ENCODE data around the gene PLD5. TPM values are rescaled to one million over a fixed set of nuclear protein-coding genes. Genes with fewer than 3 reads are reported as not detected.
"Not testable (repeated sequence)": the region's sequence is repeated elsewhere in the genome, so short reads cannot be mapped to it uniquely, and the experiment has no call there.

The PLD5 gene
- total and polyA plus RNA-seq, 2 of the 13 experiments (the other 11 are each of a cell fraction or from before 2014, with no cell fraction given): not detected

- BruUV-seq (replicated peaks); H3K4me1 ChIP-seq (ENCODE audit: insufficient read depth, low read length); in situ Hi-C loops (cut with HindIII; ENCODE audit: extremely low pct_ligation_motif_present, low pct_unique_long_range_greater_than_20kb); H3K4me3 ChIP-seq (replicated peaks in 1 of 3; ENCODE audit: insufficient read depth in 1 of 3, low read depth in 2 of 3, low read length in 3 of 3); DNase-seq (ENCODE audit: low spot score); H3K9me3 ChIP-seq (ENCODE audit: low read length); ATAC-seq; H3K27ac ChIP-seq (ENCODE audit: extremely low read length, insufficient read depth, low read length); H3K27me3 ChIP-seq (ENCODE audit: control insufficient read depth in 1 of 2, insufficient read depth in 2 of 2, low read length in 2 of 2); POLR2A ChIA-PET; FAIRE-seq; H4K20me1 ChIP-seq (ENCODE audit: insufficient read depth, low read length); intact Hi-C loops (cut with micrococcal nuclease; ENCODE audit: unreplicated experiment); H3K79me2 ChIP-seq (ENCODE audit: insufficient read depth, low read length); H3K9ac ChIP-seq (ENCODE audit: insufficient read depth, low read depth, low read length); CTCF ChIA-PET (ENCODE audit: low intra/inter-chr PET ratio, low total read pairs); H3K36me3 ChIP-seq (replicated peaks in 1 of 2; ENCODE audit: control insufficient read depth in 1 of 2, insufficient read depth in 2 of 2, low read length in 2 of 2); H2AFZ ChIP-seq (ENCODE audit: low read length); H3K4me2 ChIP-seq (ENCODE audit: low read depth, low read length): not testable (repeated sequence)
- WGBS (ENCODE audit: low lambda C conversion rate): 12% methylated on average over 4 of the region's 4 CpGs
Measured at GRCh38 chr1:242058582-242058981, 465.9 kb downstream of the PLD5 start.

GRCh38 chr1:242058181-242058580 is 466.3 kb downstream of the PLD5 start:
- 59% methylated on average over 3 of the region's 3 CpGs for WGBS (ENCODE audit: low lambda C conversion rate)
- intact Hi-C loops (cut with micrococcal nuclease; ENCODE audit: unreplicated experiment); H3K9ac ChIP-seq (ENCODE audit: insufficient read depth, low read depth, low read length); ATAC-seq; H3K4me2 ChIP-seq (ENCODE audit: low read depth, low read length); H3K36me3 ChIP-seq (replicated peaks in 1 of 2; ENCODE audit: control insufficient read depth in 1 of 2, insufficient read depth in 2 of 2, low read length in 2 of 2); in situ Hi-C loops (cut with HindIII; ENCODE audit: extremely low pct_ligation_motif_present, low pct_unique_long_range_greater_than_20kb); BruUV-seq (replicated peaks); H3K4me1 ChIP-seq (ENCODE audit: insufficient read depth, low read length); H3K27ac ChIP-seq (ENCODE audit: extremely low read length, insufficient read depth, low read length); H3K27me3 ChIP-seq (ENCODE audit: control insufficient read depth in 1 of 2, insufficient read depth in 2 of 2, low read length in 2 of 2); DNase-seq (ENCODE audit: low spot score); H3K79me2 ChIP-seq (ENCODE audit: insufficient read depth, low read length); H3K4me3 ChIP-seq (replicated peaks in 1 of 3; ENCODE audit: insufficient read depth in 1 of 3, low read depth in 2 of 3, low read length in 3 of 3); POLR2A ChIA-PET; CTCF ChIA-PET (ENCODE audit: low intra/inter-chr PET ratio, low total read pairs); FAIRE-seq; H4K20me1 ChIP-seq (ENCODE audit: insufficient read depth, low read length); H2AFZ ChIP-seq (ENCODE audit: low read length); H3K9me3 ChIP-seq (ENCODE audit: low read length): not testable (repeated sequence)

- no peak for ATAC-seq
- ChIA-PET POLR2A (no interaction called here), CTCF (ENCODE audit: low intra/inter-chr PET ratio, low total read pairs) (no interaction called here)
- Histone ChIP-seq H3K4me2 (ENCODE audit: low read depth, low read length) (no peak overlapping the region), H3K27me3 (ENCODE audit: control insufficient read depth in 1 of 2, insufficient read depth in 2 of 2, low read length in 2 of 2) (peaks cover 0 to 6% of the 10 kb centered on the region in 2 experiments; a peak in 1 of 5 replicates), H3K79me2 (ENCODE audit: insufficient read depth, low read length) (no peaks in the 10 kb centered on the region), H3K9me3 (ENCODE audit: low read length) (no peaks in the 10 kb centered on the region), H4K20me1 (ENCODE audit: insufficient read depth, low read length) (no peaks in the 10 kb centered on the region), H3K27ac (ENCODE audit: extremely low read length, insufficient read depth, low read length) (no peak overlapping the region), H3K4me1 (ENCODE audit: insufficient read depth, low read length) (no peaks in the 10 kb centered on the region), H3K9ac (ENCODE audit: insufficient read depth, low read depth, low read length) (no peak overlapping the region), H3K4me3 (replicated peaks in 1 of 3; ENCODE audit: insufficient read depth in 1 of 3, low read depth in 2 of 3, low read length in 3 of 3) (no peak overlapping the region), H3K36me3 (replicated peaks in 1 of 2; ENCODE audit: control insufficient read depth in 1 of 2, insufficient read depth in 2 of 2, low read length in 2 of 2) (no peaks in the 10 kb centered on the region), H2AFZ (ENCODE audit: low read length) (no peak overlapping the region)
- FAIRE-seq: no peak
- intact Hi-C loops (cut with micrococcal nuclease; ENCODE audit: unreplicated experiment) (no loop called here), in situ Hi-C loops (cut with HindIII; ENCODE audit: extremely low pct_ligation_motif_present, low pct_unique_long_range_greater_than_20kb) (no loop called here)
- no TSS peak for BruUV-seq (replicated peaks)
- DNase-seq (ENCODE audit: low spot score): no peak
- WGBS (ENCODE audit: low lambda C conversion rate): 20% methylated on average over 1 of the region's 3 CpGs
- TF ChIP-seq ZNF235 (CRISPR knock-in tag; IDR thresholded peaks at IDR 0.05; ENCODE audit: borderline replicate concordance): no peak
- no peak for TF ChIP-seq MEIS1 (CRISPR knock-in tag; IDR thresholded peaks at IDR 0.05; ENCODE audit: borderline replicate concordance)
- no peak for TF ChIP-seq ZNF776 (CRISPR knock-in tag; IDR thresholded peaks at IDR 0.05)
- no peak for TF ChIP-seq HNRNPK (IDR thresholded peaks at IDR 0.05; ENCODE audit: low read depth, low read length, poor library complexity, severe bottlenecking)
- no peak for TF ChIP-seq REST (IDR thresholded peaks at IDR 0.05; ENCODE audit: borderline replicate concordance in 1 of 2, low read depth in 1 of 2, low read length in 2 of 2)
- TF ChIP-seq EHMT2 (IDR thresholded peaks at IDR 0.05; ENCODE audit: borderline replicate concordance, low read depth, low read length): no peak
- no peak for TF ChIP-seq CCAR2 (optimal IDR thresholded peaks at IDR 0.05; ENCODE audit: low read depth, low read length)
- TF ChIP-seq ZNF335 (CRISPR knock-in tag; IDR thresholded peaks at IDR 0.05): no peak
- TF ChIP-seq ZNF616 (CRISPR knock-in tag; IDR thresholded peaks at IDR 0.05; ENCODE audit: low read depth): no peak
Measured at GRCh38 chr1:242057745-242058115, 466.8 kb downstream of the PLD5 start.
